ENCODE measurements around the gene ATOH8.

Gene ATOH8

DNA sequence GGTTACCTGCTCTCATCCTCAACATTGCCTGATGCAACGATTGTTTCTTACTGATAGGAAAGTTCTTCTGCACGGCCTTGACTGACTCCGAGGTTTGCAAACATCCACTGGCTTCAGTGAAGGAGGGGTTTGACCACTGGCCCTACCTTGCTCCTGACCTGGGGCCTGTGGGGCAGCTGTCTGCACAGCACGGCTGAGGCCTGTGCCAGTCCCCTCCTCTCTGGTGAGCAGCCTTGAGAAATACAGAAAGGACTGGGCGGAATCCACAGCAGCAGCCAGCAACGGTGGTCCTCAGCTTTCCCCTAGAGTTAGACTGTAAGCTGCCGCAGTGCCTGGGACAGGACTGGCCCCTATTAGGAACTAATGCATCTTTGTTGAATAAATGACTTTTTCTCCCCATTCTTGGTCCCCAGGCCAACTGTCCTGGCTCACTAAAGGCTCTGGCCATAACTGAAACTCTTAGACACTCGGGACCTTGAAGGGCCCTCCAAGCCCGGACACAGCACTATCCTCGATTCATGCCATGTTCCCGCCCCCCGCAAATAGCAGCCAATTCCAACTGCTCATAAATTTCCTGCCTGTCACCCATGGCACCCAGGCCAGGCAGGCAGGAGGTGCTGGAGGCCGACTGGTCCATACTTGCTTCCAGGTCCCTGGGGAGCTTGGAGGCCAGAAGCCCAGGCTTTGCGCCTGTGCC is 26.7 kb downstream of the ATOH8 start:
- DNase-seq = peak in 3 of 10 donors; percentile 57 to 76 (median 58)
- intact Hi-C loops (cut with DNase I) = no loop called here

DNA sequence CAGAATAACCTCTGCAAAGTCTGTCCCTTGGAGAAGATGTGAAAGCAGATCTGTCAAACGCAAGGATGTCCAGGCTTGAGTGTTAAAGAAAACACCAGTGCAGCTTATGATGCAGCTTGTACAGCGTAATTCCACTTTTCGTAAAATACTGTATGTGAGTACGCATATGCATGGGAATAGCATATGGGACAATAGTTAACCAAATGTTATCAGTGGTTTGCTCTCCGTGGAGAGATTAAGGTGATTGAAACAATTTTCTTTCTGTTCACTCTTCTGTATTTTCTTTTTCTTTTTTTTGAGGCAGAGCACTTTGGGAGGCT is 27.2 kb downstream of the ATOH8 start:
- intact Hi-C loops (cut with DNase I) = no loop called here
- DNase-seq = no peak

DNA sequence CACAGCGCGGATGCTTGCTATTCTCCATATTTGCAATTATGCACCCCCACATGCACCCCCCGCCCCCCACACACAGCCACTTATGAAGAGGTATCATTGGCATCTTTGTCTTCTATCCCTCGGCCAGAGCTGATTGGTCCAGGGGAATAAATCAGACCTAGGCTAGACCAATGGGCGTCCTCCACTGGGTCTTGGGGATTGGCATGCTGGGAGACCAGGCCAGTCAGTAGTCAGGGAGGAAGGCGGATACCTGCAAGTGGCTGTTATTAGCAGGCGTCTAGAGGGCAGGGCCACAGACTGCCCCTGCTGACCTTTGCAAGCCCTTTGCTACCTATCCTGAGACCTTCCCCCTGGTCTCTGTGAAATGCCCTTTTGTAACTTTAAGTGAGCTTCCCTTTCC is 30.0 kb downstream of the ATOH8 start:
- intact Hi-C loops (cut with DNase I) = no loop called here
- DNase-seq = peak in 1 of 10 donors; percentile 36

DNA sequence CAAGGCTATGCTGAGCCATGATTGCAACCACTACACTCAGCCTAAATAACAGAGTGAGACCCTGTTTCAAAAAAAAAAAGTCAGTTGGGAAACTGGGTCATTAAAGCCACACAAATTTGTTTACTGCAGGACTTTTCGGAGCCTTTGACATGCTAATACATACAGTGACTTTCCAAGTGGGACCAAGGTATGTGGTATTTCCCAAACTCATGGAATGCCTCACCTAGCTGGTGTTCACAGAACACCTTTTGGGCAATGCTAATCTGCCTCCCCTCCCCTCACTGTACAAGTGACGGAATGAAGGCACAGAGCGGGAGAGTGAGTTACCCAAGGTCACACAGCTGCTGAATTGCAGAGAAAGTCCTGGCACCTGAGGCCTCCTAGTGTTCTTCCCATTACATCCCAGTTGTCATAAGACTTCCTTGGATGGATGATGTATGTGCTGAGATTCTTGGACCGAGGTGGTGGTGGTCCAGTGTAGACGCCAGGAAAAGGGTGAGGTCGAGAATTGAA is 30.7 kb downstream of the ATOH8 start:
- DNase-seq = no peak
- intact Hi-C loops (cut with DNase I) = no loop called here

DNA sequence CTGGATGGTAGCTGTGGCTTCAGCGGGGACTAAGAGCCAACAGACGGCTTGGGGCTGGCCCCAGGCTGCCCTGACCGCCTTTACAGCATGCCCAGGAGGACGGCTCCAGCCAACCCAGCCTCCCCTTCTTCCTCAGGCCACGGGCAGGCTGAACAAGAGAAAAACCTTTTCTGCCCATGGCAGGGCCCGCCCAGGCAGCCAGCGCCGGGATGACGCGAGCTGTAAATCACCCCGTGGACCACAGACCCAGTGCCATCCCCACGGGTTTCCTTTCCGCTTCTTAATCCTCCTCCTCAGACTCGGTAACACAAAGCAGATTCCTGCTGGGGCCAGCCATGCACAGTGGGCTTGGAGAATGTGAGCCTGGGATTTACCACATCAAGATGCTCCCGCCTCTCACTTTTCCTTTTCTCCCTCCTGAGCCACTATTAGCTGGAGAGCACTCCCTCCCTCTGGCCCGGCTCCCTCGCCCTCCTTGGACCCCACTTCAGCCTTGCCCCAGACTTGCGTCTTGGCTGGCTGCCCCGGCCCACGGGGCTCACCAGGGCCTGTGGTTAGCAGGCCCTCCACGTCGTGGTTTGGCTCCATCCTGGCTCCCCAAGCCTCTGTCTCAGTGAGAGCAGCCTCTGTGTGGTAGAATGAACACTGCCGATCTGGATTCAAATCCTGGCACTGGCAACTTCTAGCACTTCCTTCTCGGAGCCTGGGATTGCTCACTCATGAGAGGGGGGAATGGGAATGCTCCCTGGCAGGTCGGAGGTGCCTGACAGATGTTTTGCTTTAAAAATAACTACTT is 31.4 kb downstream of the ATOH8 start:
- intact Hi-C loops (cut with DNase I) = no loop called here
- DNase-seq = peak in 7 of 10 donors; percentile 49 to 88 (median 66)

DNA sequence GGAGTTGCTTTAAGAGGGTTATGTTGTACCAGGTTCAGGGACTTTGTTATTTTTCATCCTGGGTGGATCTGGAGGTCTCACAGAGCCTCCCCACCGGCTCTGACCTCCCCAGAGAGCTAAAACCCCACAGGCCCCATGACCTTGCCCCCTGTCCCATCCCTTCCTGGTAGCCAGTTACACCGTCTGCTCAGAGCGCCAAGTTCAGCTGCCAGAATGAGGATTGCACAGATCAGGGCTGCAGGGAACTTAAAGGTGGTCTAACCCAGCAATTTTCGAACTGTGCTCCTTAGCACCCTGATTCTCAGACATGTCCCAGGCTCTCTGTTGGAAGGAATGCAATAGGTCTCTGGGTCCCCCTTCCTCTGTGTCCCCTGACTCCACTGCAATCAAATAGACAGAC is 32.1 kb downstream of the ATOH8 start:
- intact Hi-C loops (cut with DNase I) = no loop called here
- DNase-seq = peak in 2 of 10 donors; percentile 4 to 50

DNA sequence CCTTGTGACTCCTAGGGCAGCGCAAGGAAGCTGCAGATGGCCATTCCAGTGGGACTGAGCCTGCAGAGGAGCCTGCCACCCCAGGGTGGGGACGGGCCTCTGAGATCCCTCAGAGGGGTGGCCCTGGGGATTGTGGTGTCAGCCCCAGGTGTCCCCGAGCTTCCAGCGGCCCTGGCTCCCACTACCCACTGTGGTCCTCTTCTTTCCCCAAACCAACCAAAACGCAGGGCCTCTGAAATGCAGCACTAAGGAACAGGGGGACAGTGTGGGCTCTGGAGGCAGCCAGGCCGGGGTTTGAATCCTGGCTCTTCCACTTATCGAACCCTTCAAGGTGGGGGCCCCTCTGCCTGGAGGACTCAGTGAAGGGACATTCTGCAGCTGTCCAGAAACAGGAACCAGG is 32.7 kb downstream of the ATOH8 start:
- intact Hi-C loops (cut with DNase I) = no loop called here
- DNase-seq = peak in 2 of 10 donors; percentile 49 to 54

DNA sequence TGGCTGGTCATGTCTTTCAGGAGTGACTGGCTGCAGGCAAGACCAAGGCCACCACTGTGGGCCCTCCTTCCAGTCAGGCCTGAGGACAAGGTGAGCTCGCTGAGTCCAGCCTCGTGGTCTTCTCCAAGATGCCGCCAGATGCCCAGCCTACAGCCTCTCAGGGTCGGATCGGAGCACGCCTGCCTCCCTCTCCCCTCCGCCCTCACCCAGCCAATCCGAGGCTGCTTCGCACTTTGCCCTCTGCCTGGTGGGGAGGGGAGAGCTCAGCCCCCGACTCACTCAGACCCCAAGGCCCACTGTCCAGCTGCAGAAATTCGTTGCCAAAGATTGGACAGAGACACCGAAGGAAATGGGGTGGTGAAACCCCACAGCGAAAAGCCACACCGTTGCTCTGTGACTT is 33.1 kb downstream of the ATOH8 start:
- intact Hi-C loops (cut with DNase I) = no loop called here
- DNase-seq = peak in 1 of 10 donors; percentile 63

DNA sequence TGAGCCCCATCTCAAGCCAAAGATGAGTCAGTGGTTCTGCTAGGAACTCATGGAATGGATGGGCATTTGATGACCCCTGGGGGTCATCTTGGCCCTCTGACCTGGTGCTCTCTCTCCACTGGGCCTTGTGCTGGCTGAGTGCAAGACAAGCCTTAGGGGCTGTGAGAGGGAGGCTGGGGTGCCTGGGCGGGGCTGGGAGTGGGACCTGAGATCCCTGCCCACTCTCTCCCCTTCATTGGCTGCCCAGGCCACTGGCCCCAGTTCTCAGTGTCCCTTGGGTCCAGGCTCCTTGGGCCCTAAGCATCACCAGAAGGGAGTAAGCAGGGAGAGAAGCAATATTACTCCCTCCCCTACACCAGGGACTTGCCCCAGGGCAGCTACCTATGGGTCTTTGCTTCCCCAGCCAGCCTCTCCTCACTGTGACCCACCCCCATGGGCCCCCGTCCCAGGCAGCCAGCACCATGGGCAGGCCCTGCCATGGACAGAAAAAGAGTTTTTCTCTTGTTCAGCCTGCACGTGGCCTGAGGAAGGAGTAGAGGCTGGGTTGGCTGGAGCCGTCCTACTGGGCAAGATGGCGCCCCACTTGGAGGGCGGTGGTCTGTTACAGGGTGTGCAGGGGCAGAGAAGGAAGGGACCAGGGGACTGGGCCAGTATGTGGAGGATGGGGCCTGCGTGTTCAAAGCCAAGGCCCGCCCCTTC is 33.6 kb downstream of the ATOH8 start:
- peak in 2 of 10 donors; percentile 52 to 60 for DNase-seq
- intact Hi-C loops (cut with DNase I) = no loop called here

DNA sequence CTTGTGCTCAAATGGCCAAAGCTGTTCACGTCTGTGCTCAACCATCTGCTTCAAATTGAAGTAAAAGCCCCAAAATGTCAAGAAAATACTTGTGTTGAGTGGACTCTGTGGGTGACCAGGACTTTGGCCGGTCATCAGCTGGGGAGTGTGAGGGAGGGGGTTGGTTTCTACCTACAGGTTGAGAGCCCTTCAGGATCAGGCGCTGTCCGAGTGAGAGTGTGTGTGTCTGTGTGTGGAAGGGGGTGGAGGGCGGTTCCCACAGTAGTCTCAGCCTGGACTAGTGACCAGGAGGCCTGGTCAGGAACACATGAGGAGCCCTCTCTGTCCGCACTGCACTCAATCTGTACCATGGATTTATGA is 34.2 kb downstream of the ATOH8 start:
- DNase-seq = peak in 2 of 10 donors; percentile 55 to 63
- intact Hi-C loops (cut with DNase I) = no loop called here

DNA sequence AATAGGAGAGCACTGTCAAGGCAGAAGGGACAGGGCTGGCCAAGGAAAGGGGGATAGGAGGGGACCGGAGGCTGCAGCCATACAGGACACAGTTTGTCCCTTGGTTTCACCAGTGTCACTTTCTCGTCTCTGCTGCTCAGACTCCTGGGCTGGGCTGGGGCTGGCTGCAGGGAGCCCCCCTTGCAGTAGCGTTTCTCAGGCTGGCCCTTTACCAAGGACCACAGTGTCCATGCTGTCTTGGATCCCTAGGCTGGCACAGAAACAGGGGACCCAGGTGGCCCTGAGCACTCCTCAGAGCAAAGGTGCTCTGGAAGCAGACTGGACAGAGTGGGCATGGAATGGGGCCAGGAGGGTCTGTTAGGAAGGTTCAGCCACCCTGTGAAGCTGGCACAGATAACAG is 34.8 kb downstream of the ATOH8 start:
- intact Hi-C loops (cut with DNase I) = no loop called here
- DNase-seq = peak in 1 of 10 donors; percentile 66

DNA sequence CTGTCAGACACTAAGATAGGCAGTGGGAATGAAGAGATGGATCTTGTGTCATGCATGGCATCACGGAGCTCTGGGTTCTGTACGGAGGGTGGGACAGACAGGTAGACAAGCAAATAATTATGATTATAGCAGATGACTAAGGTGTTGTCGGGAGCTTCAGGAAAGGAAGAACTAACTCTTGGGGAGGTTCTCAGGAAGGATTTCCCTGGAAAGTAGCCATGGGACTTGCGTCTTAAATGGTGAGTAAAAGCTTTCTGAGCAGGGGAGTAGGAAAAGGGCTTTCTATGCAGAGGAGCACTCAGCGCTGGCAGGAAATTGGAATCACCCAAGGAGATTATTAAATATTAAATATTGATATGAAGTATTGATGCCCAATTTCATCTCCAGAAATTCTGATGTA is 35.5 kb downstream of the ATOH8 start:
- intact Hi-C loops (cut with DNase I) = no loop called here
- peak in 2 of 10 donors; percentile 2 for DNase-seq

DNA sequence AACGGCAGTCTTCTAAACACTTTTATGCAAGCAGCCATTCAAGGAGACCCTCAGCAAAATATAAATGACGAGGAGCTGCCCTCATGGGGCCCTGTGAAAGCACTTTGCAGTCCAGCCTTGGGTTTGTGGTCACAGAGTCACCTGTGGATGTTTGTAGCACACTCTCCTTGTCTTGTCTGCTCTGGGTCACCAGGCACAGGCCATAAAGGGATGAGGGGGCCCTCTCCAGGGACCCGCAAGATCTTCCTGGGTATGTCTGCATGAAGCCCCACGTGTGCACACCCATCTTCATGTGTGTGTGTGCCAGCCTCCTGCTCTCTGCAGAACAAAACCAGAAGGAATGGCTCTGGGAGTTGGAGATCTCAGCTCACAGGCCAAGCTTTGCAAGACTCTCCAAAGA is 36.2 kb downstream of the ATOH8 start:
- peak in 2 of 10 donors; percentile 28 to 40 for DNase-seq
- intact Hi-C loops (cut with DNase I) = no loop called here

DNA sequence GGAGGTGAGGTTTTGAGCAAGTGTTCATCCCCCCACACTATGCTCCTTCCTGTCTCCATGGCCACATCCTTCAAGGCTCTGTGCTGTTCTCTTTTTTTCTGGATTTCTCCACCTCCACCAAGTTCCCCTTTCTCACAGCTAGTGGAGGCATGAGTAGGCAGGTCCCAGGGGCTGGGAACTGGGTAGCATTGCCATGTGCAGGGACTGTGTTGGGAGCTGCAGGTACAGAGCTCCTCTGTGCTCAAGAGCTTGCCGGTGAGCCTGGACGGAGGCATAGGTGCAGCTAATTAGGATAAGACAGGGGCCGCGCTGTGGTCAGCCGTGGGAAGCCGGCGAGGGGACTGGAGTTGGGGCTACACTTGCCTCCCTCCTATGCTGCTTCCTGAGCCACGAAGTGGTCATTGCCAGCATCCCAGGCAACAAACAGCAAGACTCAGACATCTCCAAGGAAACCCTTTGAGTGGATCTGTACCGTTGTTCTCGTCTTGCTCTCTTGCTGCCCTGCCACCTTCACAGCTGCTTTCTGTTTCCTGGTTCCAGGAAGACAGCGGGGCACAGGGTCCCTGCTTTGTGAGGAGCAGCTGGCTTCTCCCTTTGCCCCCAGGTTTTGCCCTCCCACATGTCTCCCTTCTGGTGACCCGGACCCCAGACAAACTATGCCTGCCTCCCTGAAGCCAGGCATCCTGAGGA is 36.9 kb downstream of the ATOH8 start:
- intact Hi-C loops (cut with DNase I) = no loop called here
- DNase-seq = peak in 2 of 10 donors; percentile 71 to 80

DNA sequence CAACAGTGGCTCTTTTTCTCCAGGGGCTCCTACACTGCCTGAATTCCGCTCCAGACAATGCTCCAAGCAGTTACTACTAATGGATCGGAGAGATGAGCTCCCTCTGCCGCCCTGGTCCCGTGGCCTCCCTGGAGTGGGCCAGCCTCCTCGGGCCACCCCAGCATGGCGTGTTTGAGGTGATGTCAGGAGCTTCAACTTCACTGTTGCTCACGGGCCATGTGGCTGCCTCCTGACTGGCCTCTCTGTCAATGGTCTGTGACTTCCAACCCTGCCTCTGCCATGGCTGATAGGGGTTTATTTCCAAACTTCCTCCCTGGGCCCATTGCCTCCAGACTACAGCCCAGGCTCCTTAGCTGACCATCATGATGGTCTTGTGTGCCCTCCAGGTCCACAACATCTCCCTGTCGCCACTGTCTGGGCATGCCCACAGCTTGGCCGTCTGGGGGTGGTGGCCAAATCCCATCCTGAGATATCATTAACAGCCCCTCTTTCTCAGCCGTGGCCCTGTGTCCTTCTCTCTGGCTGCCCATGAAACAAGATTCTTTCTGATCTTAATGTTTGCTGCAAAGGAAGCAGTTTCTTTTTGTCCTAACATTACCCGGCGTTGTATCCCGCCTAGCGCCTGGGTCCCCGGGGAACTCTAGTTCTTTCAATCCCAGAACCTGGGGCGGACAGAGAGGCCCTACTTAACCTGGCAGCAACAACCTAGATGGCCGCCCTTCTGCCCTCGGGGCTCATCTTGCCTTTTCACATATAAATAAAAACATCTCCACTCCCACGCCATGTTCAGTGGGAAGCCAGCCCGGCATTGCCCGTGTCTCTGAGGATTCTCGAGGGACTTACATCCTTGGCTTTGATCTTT is 38.1 kb downstream of the ATOH8 start:
- peak in 3 of 10 donors; percentile 6 to 72 (median 54) for DNase-seq
- intact Hi-C loops (cut with DNase I) = no loop called here

DNA sequence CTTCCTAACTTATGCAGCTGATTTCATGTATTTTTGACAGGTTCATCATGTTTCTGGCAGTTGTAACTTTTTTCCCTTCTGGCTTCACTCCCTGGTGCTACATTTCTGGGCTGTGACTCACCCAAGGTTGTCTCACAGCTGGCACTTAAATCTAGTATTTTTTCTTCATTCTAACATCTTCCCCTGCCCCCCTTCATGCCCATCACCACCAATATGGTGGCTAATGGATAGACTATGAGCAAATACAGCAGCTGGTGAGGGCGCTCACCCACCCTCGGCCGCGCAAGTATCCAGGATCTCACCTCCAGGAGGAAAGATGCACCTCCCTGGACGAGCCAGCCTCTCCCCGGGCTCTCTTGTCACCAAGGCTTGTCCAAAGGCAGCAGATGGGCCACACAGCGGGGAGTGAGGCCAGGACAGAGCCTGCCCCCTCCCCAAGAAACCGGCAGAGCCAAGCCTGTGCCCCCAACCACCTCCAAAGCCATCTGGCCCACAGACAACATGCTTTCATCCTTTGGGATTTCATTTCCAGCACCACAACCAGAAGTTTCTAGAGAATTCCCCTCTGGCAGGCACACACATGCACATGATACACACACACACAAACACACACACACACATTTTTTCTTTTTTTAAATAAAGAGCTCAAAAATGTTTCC is 39.1 kb downstream of the ATOH8 start:
- intact Hi-C loops (cut with DNase I) = no loop called here

DNA sequence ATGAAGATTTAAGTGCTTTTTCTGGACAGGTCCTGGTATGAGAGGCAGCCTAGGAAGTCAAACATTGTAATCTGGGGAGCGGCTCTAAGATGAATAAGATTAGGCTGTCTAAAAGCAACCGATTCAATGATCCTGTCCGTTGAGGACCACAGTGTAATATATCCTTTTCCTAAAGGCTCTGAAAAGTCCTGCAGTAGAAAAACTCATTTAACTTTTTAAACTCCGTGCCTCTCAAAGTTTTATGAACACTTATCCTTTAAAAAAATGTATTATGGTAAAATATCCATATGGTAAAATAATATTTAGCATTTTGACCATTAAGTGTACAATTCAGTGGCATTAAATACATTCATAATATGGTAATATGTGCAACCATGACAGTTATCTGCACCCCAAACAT is 39.8 kb downstream of the ATOH8 start:
- intact Hi-C loops (cut with DNase I) = no loop called here

More for the DNA sequence above, 39.1 kb downstream of the ATOH8 start:
- peak in 3 of 10 donors; percentile 6 to 85 (median 54) for DNase-seq

DNA sequence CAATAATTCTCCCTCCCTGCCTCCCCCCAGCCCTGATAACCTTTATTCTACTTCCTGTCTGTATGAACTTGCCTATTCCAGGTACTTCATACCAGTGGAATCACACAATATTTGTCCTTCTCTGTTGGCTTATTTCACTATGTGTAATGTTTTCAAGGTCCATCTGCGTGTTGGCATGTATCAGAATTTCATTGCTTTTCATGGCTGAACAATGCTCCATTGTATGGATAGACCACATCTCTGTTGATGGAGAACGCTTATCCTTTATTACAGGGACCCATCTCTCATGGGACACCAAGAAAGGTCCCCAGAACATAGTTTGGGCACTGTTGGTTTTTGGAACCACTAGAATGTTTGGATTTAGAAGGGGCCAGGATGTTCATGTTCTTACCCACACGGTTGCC is 40.2 kb downstream of the ATOH8 start:
- intact Hi-C loops (cut with DNase I) = no loop called here
- DNase-seq = no peak

More for the DNA sequence above, 39.8 kb downstream of the ATOH8 start:
- DNase-seq = no peak
